ENCODE data around the gene FALEC.

Gene FALEC

DNA sequence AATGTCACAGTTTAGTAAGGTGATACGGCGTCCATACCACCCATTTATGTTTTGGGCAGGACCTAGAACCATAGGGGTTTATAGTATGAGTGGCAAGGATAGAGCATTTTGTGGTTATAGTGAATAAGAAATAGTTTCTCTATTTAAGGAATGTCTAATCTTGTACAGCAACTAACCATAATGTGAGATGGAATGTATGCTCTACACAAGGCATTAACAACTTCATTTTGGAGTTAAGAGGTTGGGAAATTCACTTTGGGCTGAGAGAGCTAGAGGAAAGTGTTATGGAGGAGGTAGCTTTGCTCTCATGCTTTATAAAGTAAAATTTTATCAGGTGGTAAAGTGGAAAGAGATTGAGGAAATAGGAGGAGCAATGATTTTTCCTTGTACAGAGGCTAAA, 66.8 kb downstream of the FALEC start:
- TF ChIP-seq POLR2A (IDR thresholded peaks at IDR 0.05; ENCODE audit: low read depth, low read length): no peak
- FAIRE-seq: no peak
- DNase-seq (ENCODE audit: insufficient read length, low spot score): no peak

All from H54 (cell line).